HEK293T (cell line): Measurements from ENCODE around the gene CYREN.

Source experiments
- ELF4 ChIP-seq: fragments of 450-650 bp; IDR thresholded peaks from 2 replicates; pipeline ENCODE4 v1.6.1; 2017; ENCODE audit warnings: antibody characterized with exemption
- FOXM1 ChIP-seq: fragments of 450-650 bp; IDR thresholded peaks from 2 replicates; pipeline ENCODE4 v1.6.1; 2017; ENCODE audit warnings: mild to moderate bottlenecking, borderline replicate concordance
- HDGF ChIP-seq: fragments of 450-650 bp; IDR thresholded peaks from 2 replicates; pipeline ENCODE4 v1.6.1; 2017; ENCODE audit warnings: antibody characterized with exemption, borderline replicate concordance
- SP1 ChIP-seq: fragments of 450-650 bp; IDR thresholded peaks from 2 replicates; pipeline ENCODE4 v1.6.1; 2017
- ZNF384 ChIP-seq: fragments of 450-650 bp; IDR thresholded peaks from 2 replicates; pipeline ENCODE4 v1.6.1; 2016
- TF ChIP-seq, protein P1 (sequence below): fragments of 450-650 bp; IDR thresholded peaks from 2 replicates; pipeline ENCODE4 v1.6.1; 2016

GRCh38 chr7:135208102-135208793 is 37.7 kb upstream of the CYREN start:
- TF ChIP-seq ZNF384 (no peak), SP1 (no peak), ELF4 (no peak), HDGF (no peak), FOXM1 (no peak)
- TF ChIP-seq, protein P1, sequence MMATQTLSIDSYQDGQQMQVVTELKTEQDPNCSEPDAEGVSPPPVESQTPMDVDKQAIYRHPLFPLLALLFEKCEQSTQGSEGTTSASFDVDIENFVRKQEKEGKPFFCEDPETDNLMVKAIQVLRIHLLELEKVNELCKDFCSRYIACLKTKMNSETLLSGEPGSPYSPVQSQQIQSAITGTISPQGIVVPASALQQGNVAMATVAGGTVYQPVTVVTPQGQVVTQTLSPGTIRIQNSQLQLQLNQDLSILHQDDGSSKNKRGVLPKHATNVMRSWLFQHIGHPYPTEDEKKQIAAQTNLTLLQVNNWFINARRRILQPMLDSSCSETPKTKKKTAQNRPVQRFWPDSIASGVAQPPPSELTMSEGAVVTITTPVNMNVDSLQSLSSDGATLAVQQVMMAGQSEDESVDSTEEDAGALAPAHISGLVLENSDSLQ, result peak; percentile 93
